Keratinocyte (primary cell): ENCODE data around the gene OLFM3. TPM values are rescaled to one million over a fixed set of nuclear protein-coding genes. Genes with fewer than 3 reads are reported as not detected.

Experiments
- DNase-seq: peaks from one replicate; pipeline ENCODE4 v3.0.0-alpha.2; 2011; ENCODE audit warnings: low read depth, missing footprints, low spot score
- FAIRE-seq: peaks from 2 replicates; lab custom pipeline; 2011; peaks lifted over from hg19 to GRCh38; lab: Jason Lieb, UNC
- H2AFZ ChIP-seq: 2 replicates; pipeline ENCODE4 v1.6.0; 2012; ENCODE audit warnings: low read length, control low read depth, inconsistent platforms; ENCODE audit not compliant: control insufficient read depth
- H3K27ac ChIP-seq: 2 replicates; pipeline ENCODE4 v1.5.1; 2011; ENCODE audit warnings: low read length; ENCODE audit not compliant: control insufficient read depth, insufficient read depth
- H3K27me3 ChIP-seq: 3 replicates; pipeline ENCODE4 v1.6.0; 2011; ENCODE audit warnings: low read length; ENCODE audit not compliant: control insufficient read depth, insufficient read depth; ENCODE audit errors: extremely low read depth
- H3K36me3 ChIP-seq, 2 experiments: 2 replicates in 1 of 2; 3 replicates in 1 of 2; pipeline ENCODE4 v1.5.1; 2011; ENCODE audit warnings: low read length in 2 of 2, mild to moderate bottlenecking in 1 of 2; ENCODE audit not compliant: control insufficient read depth in 2 of 2, insufficient read depth in 2 of 2; ENCODE audit errors: extremely low read depth in 1 of 2
- H3K4me1 ChIP-seq: 3 replicates; pipeline ENCODE4 v1.5.1; 2011; ENCODE audit warnings: low read length; ENCODE audit not compliant: control insufficient read depth, insufficient read depth; ENCODE audit errors: extremely low read depth
- H3K4me2 ChIP-seq: 3 replicates; pipeline ENCODE4 v1.6.0; 2011; ENCODE audit warnings: low read depth, low read length; ENCODE audit not compliant: control insufficient read depth, insufficient read depth; ENCODE audit errors: extremely low read depth
- H3K4me3 ChIP-seq, 3 experiments: fragments of 200-600 bp in 1 of 3; sonication (generic) in 1 of 3; 2 replicates in 2 of 3; 3 replicates in 1 of 3; pipeline ENCODE4 v1.5.1; 2011 to 2016; ENCODE audit warnings: low read length in 3 of 3, mild to moderate bottlenecking in 3 of 3, control low read depth in 2 of 3, inconsistent platforms in 1 of 3, low read depth in 1 of 3, mixed read lengths in 1 of 3, mixed run types in 1 of 3, moderate library complexity in 1 of 3; ENCODE audit not compliant: control insufficient read depth in 2 of 3, insufficient read depth in 2 of 3; ENCODE audit errors: extremely low read depth in 1 of 3
- H3K79me2 ChIP-seq: 2 replicates; pipeline ENCODE4 v1.6.0; 2012; ENCODE audit warnings: low read length; ENCODE audit not compliant: control insufficient read depth, insufficient read depth
- H3K9ac ChIP-seq: 3 replicates; pipeline ENCODE4 v1.6.0; 2011; ENCODE audit warnings: low read length; ENCODE audit not compliant: control insufficient read depth, insufficient read depth; ENCODE audit errors: extremely low read depth
- H3K9me1 ChIP-seq: 3 replicates; pipeline ENCODE4 v1.6.0; 2011; ENCODE audit warnings: low read length; ENCODE audit not compliant: control insufficient read depth, insufficient read depth; ENCODE audit errors: extremely low read depth
- H3K9me3 ChIP-seq: 2 replicates; pipeline ENCODE4 v1.5.1; 2012; ENCODE audit warnings: low read depth, low read length; ENCODE audit not compliant: control insufficient read depth
- H4K20me1 ChIP-seq: 3 replicates; pipeline ENCODE4 v1.6.0; 2011; ENCODE audit warnings: low read length; ENCODE audit not compliant: control insufficient read depth, insufficient read depth; ENCODE audit errors: extremely low read depth
- EZH2 ChIP-seq: IDR thresholded peaks from one replicate; pipeline ENCODE4 v1.6.1; 2012; ENCODE audit warnings: inconsistent platforms, mild to moderate bottlenecking, low read length, moderate library complexity
- dilution Hi-C: fragments of 300-500 bp; cut with MboI; formaldehyde crosslinking; loops from one replicate; pipeline ENCODE4 v1.7.0; 2020; ENCODE audit warnings: low sequenced_read_pairs; ENCODE audit not compliant: extremely low pct_ligation_motif_present
- polyA plus RNA-seq, 5 experiments: library from polyadenylated mRNA; depleted of rRNA in 3 of 5; stranded (reverse) in 3 of 5; stranded (forward) in 1 of 5; unstranded in 1 of 5; fragments of >200 nt; gene quantifications; 1 replicate in 1 of 5; 2 replicates in 3 of 5; 3 replicates in 1 of 5; pipeline versions ENCODE4 v1.2.1 to v1.2.3, GENCODE V29; 2011 to 2012; ENCODE audit warnings: missing spikeins in 2 of 5, low read depth in 1 of 5, low replicate concordance in 1 of 5
- TF ChIP-seq, protein P1 (sequence below), 3 experiments: IDR thresholded peaks in 1 of 3; conservative IDR thresholded peaks in 1 of 3; optimal IDR thresholded peaks in 1 of 3; 2 replicates in 2 of 3; 3 replicates in 1 of 3; pipeline versions ENCODE3 to v1.5.1; 2011; ENCODE audit warnings: low read length in 3 of 3, mild to moderate bottlenecking in 3 of 3, moderate library complexity in 2 of 3, control low read depth in 1 of 3, inconsistent platforms in 1 of 3; ENCODE audit not compliant: insufficient read depth in 2 of 3; ENCODE audit errors: extremely low read depth in 1 of 3

The OLFM3 gene
- polyA plus RNA-seq, 1 donor (not counting 4 experiments of a cell fraction or from before 2014, with no cell fraction given): not detected

DNA sequence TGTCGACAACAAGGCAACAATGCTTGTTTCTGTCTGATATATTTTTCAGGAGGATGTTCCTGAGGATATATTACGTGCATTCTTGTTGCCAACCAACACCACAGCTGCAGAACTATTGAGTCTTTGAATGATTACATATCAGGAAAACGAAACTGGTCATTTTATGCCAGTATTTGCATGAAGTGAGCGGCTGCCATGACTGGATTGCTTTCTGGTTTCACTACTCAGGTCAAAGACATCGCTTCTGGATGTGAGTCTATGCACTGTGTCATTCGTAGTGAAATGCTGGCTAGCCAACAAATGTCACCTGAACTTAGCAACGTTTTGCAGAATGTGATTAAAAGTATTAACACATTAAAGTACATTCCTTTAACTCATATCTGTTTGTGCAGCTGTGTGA is 35.8 kb upstream of the OLFM3 start:
- no peak for TF ChIP-seq EZH2
- TF ChIP-seq, protein P1, sequence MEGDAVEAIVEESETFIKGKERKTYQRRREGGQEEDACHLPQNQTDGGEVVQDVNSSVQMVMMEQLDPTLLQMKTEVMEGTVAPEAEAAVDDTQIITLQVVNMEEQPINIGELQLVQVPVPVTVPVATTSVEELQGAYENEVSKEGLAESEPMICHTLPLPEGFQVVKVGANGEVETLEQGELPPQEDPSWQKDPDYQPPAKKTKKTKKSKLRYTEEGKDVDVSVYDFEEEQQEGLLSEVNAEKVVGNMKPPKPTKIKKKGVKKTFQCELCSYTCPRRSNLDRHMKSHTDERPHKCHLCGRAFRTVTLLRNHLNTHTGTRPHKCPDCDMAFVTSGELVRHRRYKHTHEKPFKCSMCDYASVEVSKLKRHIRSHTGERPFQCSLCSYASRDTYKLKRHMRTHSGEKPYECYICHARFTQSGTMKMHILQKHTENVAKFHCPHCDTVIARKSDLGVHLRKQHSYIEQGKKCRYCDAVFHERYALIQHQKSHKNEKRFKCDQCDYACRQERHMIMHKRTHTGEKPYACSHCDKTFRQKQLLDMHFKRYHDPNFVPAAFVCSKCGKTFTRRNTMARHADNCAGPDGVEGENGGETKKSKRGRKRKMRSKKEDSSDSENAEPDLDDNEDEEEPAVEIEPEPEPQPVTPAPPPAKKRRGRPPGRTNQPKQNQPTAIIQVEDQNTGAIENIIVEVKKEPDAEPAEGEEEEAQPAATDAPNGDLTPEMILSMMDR (optimal IDR thresholded peaks at IDR 0.05 in 1 of 3, IDR thresholded peaks at IDR 0.05 in 1 of 3, conservative IDR thresholded peaks at IDR 0.05 in 1 of 3; ENCODE audit: extremely low read depth in 1 of 3, insufficient read depth in 2 of 3, low read length in 3 of 3): no peak
- dilution Hi-C loops: no loop called here
- Histone ChIP-seq H2AFZ (no peak overlapping the region), H3K27ac (no peak overlapping the region), H3K79me2 (no peaks in the 10 kb centered on the region), H3K4me3 (no peak overlapping the region), H3K9ac (no peak overlapping the region), H3K9me3 (peaks cover 1% of the 10 kb centered on the region), H3K27me3 (no peaks in the 10 kb centered on the region), H3K4me1 (no peaks in the 10 kb centered on the region), H3K9me1 (no peaks in the 10 kb centered on the region), H4K20me1 (no peaks in the 10 kb centered on the region), H3K4me2 (no peak overlapping the region), H3K36me3 (no peaks in the 10 kb centered on the region)
- no peak for DNase-seq
- FAIRE-seq: no peak

- Histone ChIP-seq H3K9me1 (no peaks in the 10 kb centered on the region), H3K27ac (no peak overlapping the region), H3K4me1 (no peaks in the 10 kb centered on the region), H3K4me3 (no peak overlapping the region), H3K27me3 (no peaks in the 10 kb centered on the region), H4K20me1 (no peaks in the 10 kb centered on the region), H3K4me2 (no peak overlapping the region), H3K36me3 (no peaks in the 10 kb centered on the region), H3K9me3 (no peaks in the 10 kb centered on the region), H2AFZ (no peak overlapping the region), H3K9ac (no peak overlapping the region), H3K79me2 (no peaks in the 10 kb centered on the region)
- FAIRE-seq: no peak
- TF ChIP-seq, protein P1 (optimal IDR thresholded peaks at IDR 0.05 in 1 of 3, IDR thresholded peaks at IDR 0.05 in 1 of 3, conservative IDR thresholded peaks at IDR 0.05 in 1 of 3; ENCODE audit: extremely low read depth in 1 of 3, insufficient read depth in 2 of 3, low read length in 3 of 3): no peak
- no peak for TF ChIP-seq EZH2
- dilution Hi-C loops: no loop called here
- DNase-seq: no peak
Observed at GRCh38 chr1:102019530-102019929, 22.8 kb upstream of the OLFM3 start.
